Astrocyte of the spinal cord (primary cell): ENCODE measurements around the gene ARHGAP18.
A peak's percentile ranks its signal among the peaks of the same experiment; 100 is the strongest.

Source experiments
- DNase-seq: peaks from one replicate; pipeline ENCODE4 v3.0.0; 2011; ENCODE audit warnings: low read depth, low spot score
- H3K4me3 ChIP-seq: 2 replicates; pipeline ENCODE4 v1.5.1; 2011; ENCODE audit warnings: low read depth, mild to moderate bottlenecking, low read length, moderate library complexity
- in situ Hi-C: cut with HindIII; loops from 2 replicates; pipeline ENCODE4 v1.10.0; 2017; ENCODE audit warnings: low sequenced_read_pairs
- TF ChIP-seq, protein P1 (sequence below): IDR thresholded peaks from 2 replicates; pipeline ENCODE4 v1.5.1; 2012; ENCODE audit warnings: low read depth, mild to moderate bottlenecking, low read length, inconsistent platforms

Gene ARHGAP18

GRCh38 chr6:129552413-129552812, 157.6 kb downstream of the ARHGAP18 start:
- TF ChIP-seq, protein P1, sequence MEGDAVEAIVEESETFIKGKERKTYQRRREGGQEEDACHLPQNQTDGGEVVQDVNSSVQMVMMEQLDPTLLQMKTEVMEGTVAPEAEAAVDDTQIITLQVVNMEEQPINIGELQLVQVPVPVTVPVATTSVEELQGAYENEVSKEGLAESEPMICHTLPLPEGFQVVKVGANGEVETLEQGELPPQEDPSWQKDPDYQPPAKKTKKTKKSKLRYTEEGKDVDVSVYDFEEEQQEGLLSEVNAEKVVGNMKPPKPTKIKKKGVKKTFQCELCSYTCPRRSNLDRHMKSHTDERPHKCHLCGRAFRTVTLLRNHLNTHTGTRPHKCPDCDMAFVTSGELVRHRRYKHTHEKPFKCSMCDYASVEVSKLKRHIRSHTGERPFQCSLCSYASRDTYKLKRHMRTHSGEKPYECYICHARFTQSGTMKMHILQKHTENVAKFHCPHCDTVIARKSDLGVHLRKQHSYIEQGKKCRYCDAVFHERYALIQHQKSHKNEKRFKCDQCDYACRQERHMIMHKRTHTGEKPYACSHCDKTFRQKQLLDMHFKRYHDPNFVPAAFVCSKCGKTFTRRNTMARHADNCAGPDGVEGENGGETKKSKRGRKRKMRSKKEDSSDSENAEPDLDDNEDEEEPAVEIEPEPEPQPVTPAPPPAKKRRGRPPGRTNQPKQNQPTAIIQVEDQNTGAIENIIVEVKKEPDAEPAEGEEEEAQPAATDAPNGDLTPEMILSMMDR, result no peak
- no peak for DNase-seq
- H3K4me3 ChIP-seq, result no peak overlapping the region
- in situ Hi-C loops, result no loop called here

GRCh38 chr6:129551486-129551885, 158.5 kb downstream of the ARHGAP18 start:
- no peak overlapping the region for H3K4me3 ChIP-seq
- DNase-seq, result no peak
- in situ Hi-C loops, result no loop called here
- TF ChIP-seq, protein P1, result no peak

DNA sequence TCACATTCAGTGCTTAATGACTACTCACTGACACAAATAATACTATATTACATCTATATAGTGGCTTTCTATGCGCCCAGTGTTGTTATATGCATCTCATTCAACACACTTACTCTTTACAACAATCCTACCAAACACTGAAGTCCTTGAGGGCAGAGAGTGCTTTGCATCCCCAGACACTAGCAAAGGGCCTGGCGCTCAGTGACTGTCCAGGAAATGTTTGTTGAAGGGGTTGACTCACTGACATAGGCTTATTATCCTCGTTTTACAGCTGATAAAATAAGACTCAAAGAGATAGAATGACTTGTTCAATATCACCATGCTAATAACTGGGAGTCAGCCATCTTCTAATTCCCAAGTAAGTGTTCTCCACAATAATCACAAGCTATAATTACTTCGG, 163.3 kb downstream of the ARHGAP18 start:
- TF ChIP-seq, protein P1, result no peak
- no peak overlapping the region for H3K4me3 ChIP-seq
- DNase-seq, result no peak
- in situ Hi-C loops, result no loop called here

DNA sequence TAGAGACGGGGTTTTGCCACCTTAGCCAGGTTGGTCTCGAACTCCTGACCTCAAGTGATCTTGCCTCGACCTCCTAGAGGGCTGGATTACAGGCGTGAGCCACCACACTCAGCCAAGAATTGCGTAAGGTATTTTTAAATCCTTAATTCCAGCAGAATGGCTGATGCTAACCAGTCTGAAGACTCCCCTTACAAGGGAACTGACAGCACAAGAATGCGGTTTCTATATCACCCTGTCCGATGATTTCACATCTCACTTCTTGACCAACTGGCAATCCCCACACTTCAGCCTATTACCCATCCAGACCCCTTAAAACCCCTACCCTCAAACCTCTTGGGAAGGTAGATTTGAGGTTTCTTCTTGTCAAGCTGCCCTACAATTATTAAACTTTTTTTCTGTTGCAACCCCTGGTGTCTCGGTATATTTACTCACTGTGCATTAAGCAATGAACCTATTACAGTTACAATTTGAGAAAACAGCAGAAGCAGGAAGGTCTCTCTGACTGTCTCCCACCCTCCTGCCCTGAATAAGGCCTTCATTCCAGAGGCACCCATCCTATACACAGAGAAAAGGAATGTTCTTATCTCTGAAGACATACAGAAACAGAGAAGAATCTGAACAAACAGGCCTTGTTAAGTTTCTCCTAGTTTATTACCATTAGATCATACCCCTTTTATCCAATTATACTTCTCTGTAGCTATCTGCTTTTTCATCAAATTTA, 164.9 kb downstream of the ARHGAP18 start:
- no peak for DNase-seq
- no peak overlapping the region for H3K4me3 ChIP-seq
- TF ChIP-seq, protein P1, result no peak
- in situ Hi-C loops, result no loop called here

DNA sequence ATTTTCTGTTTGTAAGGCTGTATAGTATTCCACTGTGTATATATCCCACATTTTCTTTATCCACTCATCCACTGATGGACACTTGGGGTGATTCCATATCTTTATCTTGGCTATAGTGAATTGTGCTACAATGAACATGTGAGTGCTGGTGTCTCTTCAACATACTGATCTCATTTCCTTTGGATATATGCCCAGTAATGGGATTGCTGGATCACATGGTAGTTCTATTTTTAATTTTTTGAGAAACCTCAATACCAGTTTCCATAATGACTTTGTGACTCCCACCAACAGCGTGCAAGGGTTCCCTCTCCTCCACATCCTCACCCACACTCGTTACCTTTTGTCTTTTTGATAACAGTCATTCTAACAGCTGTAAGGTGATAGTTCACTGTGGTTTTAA, 166.0 kb downstream of the ARHGAP18 start:
- in situ Hi-C loops, result no loop called here
- peak; percentile 13 for DNase-seq
- H3K4me3 ChIP-seq, result no peak overlapping the region
- TF ChIP-seq, protein P1, result no peak

- in situ Hi-C loops, result no loop called here
- no peak overlapping the region for H3K4me3 ChIP-seq
- no peak for DNase-seq
- TF ChIP-seq, protein P1, result no peak
These were observed 167.3 kb downstream of the ARHGAP18 start for GRCh38 chr6:129542705-129543104.
